Ectodermal cell (in vitro differentiated cells): ENCODE data around the gene STK25.

Experiments used
- H3K27ac ChIP-seq: 2 replicates; pipeline ENCODE4 v1.7.0; 2013; ENCODE audit warnings: mild to moderate bottlenecking, low read depth, low read length; ENCODE audit not compliant: insufficient read depth, poor library complexity, severe bottlenecking
- H3K27me3 ChIP-seq: 2 replicates; pipeline ENCODE4 v1.7.0; 2013; ENCODE audit warnings: mild to moderate bottlenecking, low read length; ENCODE audit not compliant: insufficient read depth, control insufficient read depth, poor library complexity, severe bottlenecking
- H3K36me3 ChIP-seq: one replicate; pipeline ENCODE4 v1.7.0; 2013; ENCODE audit warnings: low read length; ENCODE audit not compliant: control insufficient read depth, insufficient read depth
- H3K4me1 ChIP-seq: one replicate; pipeline ENCODE4 v1.7.0; 2013; ENCODE audit warnings: low read length; ENCODE audit not compliant: control insufficient read depth, insufficient read depth
- H3K4me3 ChIP-seq: 2 replicates; pipeline ENCODE4 v1.7.0; 2013; ENCODE audit warnings: low read depth, low read length, control low read depth; ENCODE audit not compliant: insufficient read depth
- H3K9me3 ChIP-seq: 2 replicates; pipeline ENCODE4 v1.7.0; 2013; ENCODE audit warnings: mild to moderate bottlenecking, low read length, moderate library complexity; ENCODE audit not compliant: control insufficient read depth
- WGBS, 2 experiments: methylation state at CpG; one replicate each; pipeline ENCODE4 v1.1.7; 2013; ENCODE audit warnings: missing lambda C conversion rate in 2 of 2; 5-methylcytosine and 5-hydroxymethylcytosine counted together

The STK25 gene

DNA sequence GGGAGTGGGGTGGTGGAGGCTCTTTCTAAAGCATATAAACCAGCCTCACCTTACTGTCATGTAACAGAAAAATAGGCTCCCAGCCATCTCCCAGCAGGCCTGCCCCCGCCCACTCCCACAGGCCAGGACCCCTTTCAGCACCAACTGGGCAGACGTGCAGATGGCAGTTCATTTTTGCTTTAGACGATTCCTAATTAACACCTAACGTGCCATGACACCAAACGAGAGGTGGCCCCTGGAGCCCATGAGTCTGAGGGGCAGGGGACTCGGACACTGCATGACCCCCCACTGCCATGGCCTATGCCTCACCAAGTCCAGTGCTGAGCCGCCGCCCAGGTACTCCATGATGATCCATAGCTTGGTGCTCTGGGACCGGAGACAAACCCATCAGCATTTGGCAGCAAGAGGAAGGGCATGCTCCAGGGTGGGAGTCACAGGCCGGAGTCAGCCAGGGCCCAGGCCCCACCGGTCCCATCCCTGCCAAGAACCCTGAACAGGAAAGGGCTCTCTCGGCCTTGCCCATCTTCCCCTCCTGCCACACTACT lies 7.9 kb downstream of the STK25 start:
- H3K27me3 ChIP-seq: no peaks in the 10 kb centered on the region
- WGBS, 2 experiments: 94 to 96% methylated on average over 12 of the region's 12 CpGs
- no peak overlapping the region for H3K4me3 ChIP-seq
- H3K9me3 ChIP-seq: no peaks in the 10 kb centered on the region
- H3K36me3 ChIP-seq: peaks cover 17% of the 10 kb centered on the region
- peaks cover 2% of the 10 kb centered on the region for H3K4me1 ChIP-seq
- H3K27ac ChIP-seq: no peak overlapping the region

DNA sequence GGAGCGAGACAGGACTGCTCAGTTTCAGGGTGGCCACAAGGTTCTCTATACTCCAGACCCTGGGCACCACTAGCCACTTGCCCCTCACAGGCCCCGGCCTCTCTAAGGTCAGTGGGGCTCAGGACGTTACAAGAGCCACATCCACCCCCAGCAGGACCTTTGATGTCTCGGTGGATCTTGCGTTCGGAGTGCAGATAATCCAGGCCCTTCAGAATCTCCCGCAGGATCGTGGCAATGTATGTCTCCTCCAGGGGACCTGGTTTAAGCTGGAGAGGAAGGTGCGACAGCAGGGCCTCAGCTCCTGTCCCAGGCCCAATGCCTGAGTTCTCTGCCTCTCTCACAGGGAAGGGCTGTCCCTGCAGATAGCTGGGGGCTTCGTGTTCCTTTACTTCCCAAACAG lies 8.4 kb downstream of the STK25 start:
- WGBS, 2 experiments: 88 to 93% methylated on average over 10 of the region's 10 CpGs
- no peaks in the 10 kb centered on the region for H3K4me1 ChIP-seq
- no peaks in the 10 kb centered on the region for H3K27me3 ChIP-seq
- H3K27ac ChIP-seq: no peak overlapping the region
- H3K4me3 ChIP-seq: no peak overlapping the region
- H3K36me3 ChIP-seq: peaks cover 17% of the 10 kb centered on the region
- no peaks in the 10 kb centered on the region for H3K9me3 ChIP-seq

DNA sequence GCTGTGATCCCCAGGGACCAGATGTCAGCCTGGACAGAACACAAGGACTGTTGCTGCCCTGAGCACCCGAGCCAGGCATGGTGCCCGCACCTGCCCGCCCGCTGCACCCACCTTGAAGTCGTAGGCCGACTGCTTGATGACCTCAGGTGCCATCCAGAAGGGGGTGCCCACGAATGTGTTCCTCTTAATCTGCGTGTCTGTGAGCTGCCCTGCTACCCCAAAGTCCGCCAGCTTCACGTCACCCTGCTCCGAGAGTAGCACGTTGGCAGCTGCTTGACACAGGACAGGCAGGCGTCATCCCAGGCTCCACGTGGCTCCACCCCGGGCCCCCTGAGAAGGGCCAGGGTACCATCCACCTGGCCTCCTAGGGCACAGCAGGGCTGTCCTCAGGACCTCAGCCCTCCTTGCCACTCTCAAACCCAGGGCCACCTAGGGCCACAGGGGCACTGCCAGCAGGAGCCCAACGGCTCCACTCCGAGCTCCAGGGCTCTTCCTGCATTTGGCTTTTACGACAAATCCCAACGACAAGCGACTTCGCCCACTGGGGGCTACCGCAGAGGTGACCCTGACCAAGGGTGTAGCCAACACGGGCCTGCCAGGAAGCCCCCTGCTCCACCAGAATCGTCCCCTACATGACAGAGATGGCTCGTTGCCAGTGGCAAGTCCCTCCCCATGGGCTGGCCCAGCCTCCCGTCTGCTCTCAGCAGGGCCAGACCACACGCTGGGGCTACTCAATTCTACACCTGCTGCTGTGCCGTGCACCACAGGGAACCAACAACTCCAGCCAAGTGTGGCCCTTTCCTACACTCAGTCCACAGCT lies 9.0 kb downstream of the STK25 start:
- 92 to 93% methylated on average over 28 of the region's 28 CpGs for WGBS, 2 experiments
- Histone ChIP-seq H3K27ac (no peak overlapping the region), H3K36me3 (peaks cover 22% of the 10 kb centered on the region)

DNA sequence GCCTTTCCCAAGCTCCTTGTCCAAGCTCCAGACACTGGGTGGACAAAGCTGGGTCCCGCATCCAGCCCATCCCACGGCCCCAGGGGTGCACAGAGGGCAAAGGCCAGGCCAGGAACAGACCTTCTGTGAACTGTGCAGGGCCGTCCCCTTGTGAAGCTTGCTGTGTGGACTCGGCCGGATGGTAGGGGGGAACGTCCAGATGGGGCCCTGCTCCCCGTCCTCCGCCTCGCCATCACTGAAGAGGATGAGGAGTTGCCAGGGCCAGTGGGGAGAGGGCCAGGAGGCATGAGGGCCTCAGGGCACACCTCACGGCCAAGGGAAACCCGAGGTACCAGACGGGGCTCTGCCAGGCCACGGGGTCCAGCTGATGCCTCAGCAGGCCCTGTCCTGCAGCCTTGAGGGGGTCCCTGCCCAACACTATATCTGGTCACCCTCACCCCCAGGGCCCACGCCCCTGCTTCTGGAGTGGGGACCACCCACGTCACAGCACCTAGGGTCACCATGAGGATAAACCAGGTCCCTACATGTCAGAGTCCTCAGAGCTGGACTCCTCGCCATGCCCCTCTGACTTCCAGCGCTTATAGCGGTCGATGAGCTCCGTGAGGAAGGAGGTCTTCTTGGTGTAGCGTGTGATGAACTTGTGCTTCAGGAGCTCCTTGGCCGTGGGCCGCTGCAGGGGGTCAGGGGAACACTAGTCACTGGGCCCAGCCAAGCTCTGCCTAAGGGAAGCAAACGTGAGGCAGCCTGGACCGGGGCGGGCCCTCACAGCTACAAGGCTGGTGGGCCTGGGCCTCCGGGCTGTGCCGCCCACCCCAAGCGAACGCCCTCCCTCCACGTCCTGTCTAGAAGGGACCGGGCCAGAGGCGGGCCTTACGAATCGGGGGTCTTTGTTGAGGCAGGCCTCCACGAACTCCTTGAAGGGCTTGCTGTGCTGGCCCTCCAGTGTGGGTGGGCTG lies 10.0 kb downstream of the STK25 start:
- H3K4me3 ChIP-seq: no peak overlapping the region
- no peaks in the 10 kb centered on the region for H3K9me3 ChIP-seq
- H3K27ac ChIP-seq: no peak overlapping the region
- H3K27me3 ChIP-seq: no peaks in the 10 kb centered on the region
- H3K4me1 ChIP-seq: no peaks in the 10 kb centered on the region
- H3K36me3 ChIP-seq: peaks cover 25% of the 10 kb centered on the region
- 96% methylated on average over 36 of the region's 36 CpGs for WGBS, 2 experiments

More for the DNA sequence above, 9.0 kb downstream of the STK25 start:
- Histone ChIP-seq H3K27me3 (no peaks in the 10 kb centered on the region), H3K4me3 (no peak overlapping the region), H3K4me1 (no peaks in the 10 kb centered on the region), H3K9me3 (no peaks in the 10 kb centered on the region)

DNA sequence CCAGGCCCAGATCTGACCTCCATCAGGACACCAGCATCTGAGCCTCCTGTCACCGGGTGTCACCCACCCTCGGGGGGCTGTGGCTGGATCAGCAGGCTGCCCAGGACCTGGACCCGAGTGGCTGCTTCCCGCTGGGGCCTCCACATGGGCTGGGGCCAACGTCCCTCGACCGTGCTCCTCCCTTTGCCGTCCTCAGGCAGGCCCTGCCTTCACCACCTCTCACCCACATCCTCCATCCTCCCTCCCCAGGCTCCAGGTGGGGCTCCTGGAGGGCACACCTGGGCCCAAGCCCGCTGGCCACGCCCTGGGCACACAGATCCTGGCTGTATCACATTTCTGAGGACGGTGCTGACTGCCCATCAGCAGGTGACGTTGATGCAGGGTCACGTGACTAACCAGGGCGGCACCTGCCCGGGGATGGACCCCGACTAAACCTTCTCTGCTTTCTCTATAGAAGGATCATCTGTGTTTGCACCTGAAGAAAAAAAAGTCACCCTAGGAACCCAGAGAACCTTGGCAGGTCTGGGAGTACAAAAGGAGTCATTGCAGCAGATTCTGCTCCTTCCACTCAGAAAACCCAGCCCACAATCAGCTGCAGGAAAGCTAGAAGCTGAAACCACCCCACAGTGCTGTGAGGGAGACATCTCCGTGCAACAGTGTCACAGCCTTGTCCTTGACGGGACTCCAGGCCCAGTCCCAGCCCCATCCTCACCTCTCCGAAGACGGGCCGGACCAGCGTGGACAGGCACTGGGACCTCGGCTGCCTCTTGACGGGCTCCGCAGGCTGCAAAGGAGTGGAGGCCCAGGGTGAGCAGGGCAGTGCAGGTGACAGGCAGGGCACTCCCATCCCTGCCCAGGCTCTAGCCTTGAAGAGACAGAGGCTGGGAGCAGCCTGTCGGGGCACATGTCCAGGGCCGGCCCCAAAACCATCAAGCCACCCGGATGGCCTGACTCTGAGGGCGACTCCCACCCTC lies 11.2 kb downstream of the STK25 start:
- Histone ChIP-seq H3K9me3 (no peaks in the 10 kb centered on the region), H3K27me3 (no peaks in the 10 kb centered on the region), H3K4me1 (no peaks in the 10 kb centered on the region), H3K4me3 (no peak overlapping the region), H3K27ac (no peak overlapping the region), H3K36me3 (peaks cover 25% of the 10 kb centered on the region)
- WGBS, 2 experiments: 94 to 95% methylated on average over 29 of the region's 29 CpGs

DNA sequence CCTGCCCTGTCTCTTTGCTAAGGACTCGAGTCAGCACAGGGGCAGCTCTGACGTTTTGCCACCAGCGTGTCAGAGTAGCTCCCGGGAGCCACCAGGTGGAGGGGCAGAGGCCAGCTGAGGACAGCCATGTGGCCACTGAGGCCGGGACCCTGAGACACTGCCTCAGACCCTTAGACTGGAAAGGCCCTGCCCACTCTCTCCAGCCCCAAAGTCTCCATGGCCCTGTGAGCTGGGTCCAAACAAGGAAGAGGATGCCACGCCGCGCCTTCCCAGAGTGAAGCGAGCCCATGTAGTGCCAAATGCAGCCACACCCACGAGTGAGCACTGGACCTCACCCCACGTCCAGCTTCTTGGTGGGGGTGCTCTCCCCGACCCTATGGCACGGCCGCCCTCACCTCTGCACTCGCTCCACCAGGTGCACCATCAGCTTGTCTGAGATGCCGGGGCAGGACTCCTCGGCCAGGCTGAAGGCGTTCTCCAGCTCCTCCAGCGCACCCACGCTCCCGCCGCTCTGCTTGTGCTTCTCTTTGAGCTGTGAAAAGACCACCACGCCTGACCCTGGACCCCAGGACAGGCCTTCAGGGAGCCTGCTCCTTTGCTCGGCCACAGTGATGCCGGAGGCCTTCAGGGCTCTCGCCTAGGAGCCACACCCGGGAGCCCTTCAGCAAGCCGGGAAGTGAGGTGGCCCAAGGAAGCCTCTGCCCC lies 12.2 kb downstream of the STK25 start:
- Histone ChIP-seq H3K4me3 (no peak overlapping the region), H3K27ac (no peak overlapping the region), H3K9me3 (no peaks in the 10 kb centered on the region), H3K27me3 (no peaks in the 10 kb centered on the region), H3K4me1 (peaks cover 3% of the 10 kb centered on the region), H3K36me3 (peaks cover 25% of the 10 kb centered on the region)
- WGBS, 2 experiments: 95% methylated on average over 28 of the region's 28 CpGs

DNA sequence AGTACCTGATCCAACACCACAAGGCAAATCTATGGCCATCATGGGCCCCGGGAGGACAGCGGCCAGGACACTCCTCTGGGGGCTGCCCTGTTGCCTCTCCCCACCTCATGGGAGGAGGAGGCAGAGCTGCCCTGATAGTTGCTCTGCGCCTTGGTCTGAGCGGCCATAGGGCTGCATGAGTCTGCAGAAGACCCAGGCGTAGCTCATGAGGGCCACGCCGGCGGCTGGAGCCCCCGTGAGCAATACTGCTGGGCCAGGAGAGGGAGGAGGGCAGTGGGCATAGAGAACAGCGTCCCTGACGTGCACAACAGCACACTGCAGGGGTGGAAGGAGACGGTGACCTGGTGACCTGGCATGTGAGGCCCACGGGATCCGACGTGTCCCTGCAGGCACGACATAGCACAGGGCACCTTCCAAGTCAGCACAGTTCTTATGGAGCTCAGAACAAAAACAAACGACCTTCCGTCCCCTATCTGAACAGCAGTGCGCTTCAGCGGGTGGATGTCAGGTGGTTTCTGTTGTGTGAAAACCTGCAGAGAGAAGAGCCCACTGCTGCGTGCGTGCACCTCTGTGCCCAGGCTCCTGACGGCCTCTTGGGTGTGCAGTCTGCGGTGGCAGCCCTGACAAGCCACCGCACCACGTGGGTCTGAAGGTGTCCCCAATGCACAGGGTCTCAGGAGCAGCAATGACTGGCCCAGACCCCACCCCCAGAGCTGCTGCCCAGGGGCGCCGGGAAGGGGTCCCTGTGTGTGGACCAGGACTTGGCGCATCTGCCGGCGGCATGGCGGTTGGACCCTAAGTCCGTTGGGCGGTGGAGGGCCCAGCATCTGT lies 13.0 kb downstream of the STK25 start:
- 95% methylated on average over 34 of the region's 34 CpGs for WGBS, 2 experiments
- H3K36me3 ChIP-seq: peaks cover 21% of the 10 kb centered on the region
- no peak overlapping the region for H3K4me3 ChIP-seq
- no peaks in the 10 kb centered on the region for H3K27me3 ChIP-seq
- no peaks in the 10 kb centered on the region for H3K9me3 ChIP-seq
- peaks cover 6% of the 10 kb centered on the region for H3K4me1 ChIP-seq
- H3K27ac ChIP-seq: no peak overlapping the region

DNA sequence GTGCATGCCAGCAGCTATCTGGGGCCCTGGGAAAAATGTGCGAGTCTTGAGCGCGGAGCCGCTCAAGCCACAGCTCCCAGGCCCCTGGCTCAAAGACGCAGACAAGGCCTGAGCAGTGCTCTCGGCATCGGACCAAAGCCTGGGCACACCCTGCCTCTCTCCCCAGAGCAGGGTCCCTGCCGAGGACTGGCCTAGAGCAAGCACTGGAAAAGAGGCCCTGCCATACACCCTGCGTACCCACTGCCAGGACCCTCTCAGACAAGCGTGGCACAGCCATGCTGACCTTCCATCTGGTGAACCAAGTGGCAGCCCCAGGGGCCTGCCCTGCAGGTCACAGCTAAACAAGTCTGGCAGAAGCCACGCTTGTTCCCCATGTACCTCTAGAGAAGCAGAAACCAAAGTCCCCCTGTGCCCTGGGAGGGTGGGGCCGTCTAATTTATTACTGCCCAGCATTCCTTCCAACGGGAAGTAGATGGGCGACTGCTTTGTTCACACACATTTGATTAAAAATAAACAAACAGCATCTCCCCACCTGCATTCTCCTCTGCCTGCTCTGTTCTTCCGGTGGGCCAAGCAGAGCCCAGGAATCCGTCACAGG lies 14.0 kb downstream of the STK25 start:
- Histone ChIP-seq H3K36me3 (peaks cover 20% of the 10 kb centered on the region), H3K4me1 (peaks cover 6% of the 10 kb centered on the region), H3K27ac (no peak overlapping the region), H3K4me3 (no peak overlapping the region), H3K27me3 (no peaks in the 10 kb centered on the region), H3K9me3 (no peaks in the 10 kb centered on the region)
- 95% methylated on average over 16 of the region's 16 CpGs for WGBS, 2 experiments
